Eye (tissue), 1 donor: ENCODE results near the gene CATSPERB.
A peak's percentile ranks its signal among the peaks of the same experiment; 100 is the strongest.
"Not testable (repeated sequence)": the region's sequence is repeated elsewhere in the genome, so short reads cannot be mapped to it uniquely, and the experiment has no call there.

Experiments used
- DNase-seq: peaks from one replicate; pipeline ENCODE4 v3.0.0-alpha.2; 2015

Gene CATSPERB

DNA sequence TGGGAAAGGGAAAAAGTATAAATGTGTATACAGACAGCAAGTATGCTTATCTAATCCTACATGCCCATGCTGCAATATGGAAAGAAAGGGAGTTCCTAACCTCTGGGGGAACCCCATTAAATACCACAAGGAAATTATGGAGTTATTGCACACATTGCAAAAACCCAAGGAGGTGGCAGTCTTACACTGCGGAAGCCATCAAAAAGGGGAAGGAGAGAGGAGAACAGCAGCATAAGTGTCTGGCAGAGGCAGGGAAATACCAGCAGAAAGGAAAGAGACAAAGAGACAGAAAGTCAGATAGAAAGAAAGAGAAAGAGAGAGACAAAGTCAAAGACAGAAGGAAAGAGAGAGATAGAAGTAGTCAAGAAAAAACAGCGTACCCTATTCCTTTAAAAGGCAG lies 64.8 kb downstream of the CATSPERB start:
- not testable (repeated sequence) for DNase-seq

DNA sequence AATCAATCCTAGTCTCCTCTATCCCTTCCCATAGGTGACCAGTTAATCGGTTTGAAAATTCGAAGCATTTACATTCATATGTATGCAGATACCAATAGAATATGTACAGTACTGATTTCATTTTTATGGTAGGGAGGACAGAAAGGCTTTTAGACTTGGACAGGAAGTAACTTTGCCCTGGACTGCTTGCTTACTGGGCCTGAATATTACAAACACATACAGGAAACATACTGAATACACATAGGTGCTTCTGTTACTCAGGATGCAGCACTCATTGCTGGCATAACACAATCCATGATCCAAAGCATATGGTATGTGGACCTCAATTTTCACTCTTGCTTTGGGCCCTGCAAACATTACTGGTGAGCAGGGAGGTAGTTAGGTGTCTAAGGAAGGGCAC lies 71.1 kb downstream of the CATSPERB start:
- DNase-seq, result no peak

DNA sequence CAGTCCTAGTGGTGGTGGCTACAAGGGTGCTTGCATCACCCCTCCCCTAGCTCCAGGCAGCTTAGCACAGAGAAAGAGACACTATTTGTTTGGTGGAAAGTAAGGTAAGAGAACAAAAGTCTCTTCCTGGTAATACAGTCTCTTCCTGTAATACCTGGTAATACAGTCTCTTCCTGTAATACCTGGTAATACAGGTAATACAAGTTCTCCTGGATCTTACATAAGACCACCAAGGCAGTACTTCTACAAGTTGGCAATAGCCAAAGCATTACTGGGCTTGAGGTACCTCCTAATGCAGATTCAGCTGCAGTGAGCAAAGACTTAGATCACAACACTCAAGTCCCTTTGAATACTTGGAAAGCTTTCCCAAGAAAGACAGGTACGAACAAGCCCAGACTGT lies 77.0 kb downstream of the CATSPERB start:
- no peak for DNase-seq

DNA sequence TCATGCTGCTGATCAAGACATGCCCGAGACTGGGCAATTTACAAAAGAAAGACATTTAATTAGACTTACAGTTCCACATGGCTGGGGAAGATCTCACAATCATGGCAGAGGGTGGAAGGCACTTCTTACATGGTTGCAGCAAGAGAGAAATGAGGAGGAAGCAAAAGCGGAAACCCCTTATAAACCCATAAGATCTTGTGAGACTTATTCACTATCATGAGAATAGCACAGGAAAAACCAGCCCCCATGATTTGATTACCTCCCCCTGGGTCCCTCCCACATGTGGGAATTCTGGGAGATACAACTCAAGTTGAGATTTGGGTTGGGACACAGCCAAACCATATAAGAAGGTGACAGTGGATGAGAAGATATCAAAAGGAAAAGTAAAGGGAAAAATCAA lies 78.4 kb downstream of the CATSPERB start:
- DNase-seq, result no peak

DNA sequence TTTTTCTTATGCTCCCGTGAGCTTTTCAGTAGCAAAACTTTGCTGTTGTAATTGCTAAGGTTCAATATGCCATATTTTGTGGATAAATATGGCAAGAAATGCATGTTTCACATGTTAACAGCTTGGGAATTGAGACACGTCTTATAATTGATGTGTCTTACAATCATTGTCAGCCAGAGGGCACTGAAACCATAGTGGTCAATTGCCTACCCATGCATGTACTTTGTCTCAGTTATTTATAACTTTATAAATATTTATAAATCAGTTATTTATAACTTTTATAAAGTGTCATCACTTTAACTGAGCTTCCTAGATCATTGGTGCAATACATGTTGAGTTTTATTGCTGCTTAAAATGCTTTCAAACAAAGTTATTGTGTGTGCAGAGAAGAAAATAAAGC lies 82.0 kb downstream of the CATSPERB start:
- peak; percentile 51 for DNase-seq

DNA sequence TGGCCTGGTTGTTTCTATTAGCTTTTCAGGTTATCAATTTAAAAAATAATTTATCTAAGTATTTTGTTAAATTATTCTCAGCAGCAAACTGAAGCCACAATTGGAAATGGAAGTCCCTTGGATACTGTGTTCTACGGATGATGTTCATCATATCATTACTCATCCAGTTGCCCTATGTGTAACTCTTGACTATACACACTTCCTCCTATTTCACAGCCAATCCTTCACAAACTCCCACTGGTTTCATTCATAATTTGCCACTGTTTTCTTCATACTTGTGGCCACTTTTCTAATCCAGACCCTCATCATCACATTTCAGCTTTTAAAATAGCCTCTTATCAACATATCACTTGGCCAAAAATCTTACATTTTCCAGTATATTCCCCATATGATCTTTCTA lies 84.0 kb downstream of the CATSPERB start:
- no peak for DNase-seq

DNA sequence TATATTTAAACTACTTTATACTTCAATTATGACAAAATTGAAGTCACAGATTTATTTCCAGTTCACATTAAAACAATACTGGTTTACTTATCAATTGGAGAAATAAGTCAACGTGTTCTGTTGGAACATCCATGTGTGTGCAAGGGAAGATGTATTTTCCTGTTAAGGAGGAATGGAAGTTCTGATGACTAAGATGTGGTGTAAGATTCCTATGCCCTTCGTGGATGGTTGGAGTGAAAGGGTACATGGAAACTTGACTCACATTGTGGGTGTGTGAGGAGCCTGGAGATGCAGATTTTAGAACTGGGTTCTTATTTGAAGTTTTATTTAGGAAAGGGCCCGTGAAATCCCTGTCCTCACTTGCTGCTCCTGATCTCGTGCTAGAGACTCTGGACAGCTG lies 95.3 kb downstream of the CATSPERB start:
- DNase-seq, result no peak

DNA sequence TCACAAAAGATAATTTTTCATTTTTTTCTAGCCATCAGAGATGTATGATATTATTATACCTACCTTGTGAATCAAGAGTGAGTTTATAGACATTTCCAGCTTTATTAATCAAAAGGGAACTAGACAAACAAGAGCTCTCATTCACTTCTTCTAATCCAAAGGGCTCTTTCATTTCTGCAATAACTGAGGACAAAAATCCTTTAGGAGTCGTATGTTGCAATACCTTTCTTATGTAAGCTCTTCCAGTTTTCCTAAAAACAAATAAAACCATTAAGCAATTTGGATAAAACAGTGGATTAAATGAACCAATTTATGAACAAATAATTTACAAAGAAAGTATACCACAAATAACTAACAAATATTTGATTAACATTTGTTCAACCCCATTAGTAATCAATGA lies 107.1 kb downstream of the CATSPERB start:
- no peak for DNase-seq

DNA sequence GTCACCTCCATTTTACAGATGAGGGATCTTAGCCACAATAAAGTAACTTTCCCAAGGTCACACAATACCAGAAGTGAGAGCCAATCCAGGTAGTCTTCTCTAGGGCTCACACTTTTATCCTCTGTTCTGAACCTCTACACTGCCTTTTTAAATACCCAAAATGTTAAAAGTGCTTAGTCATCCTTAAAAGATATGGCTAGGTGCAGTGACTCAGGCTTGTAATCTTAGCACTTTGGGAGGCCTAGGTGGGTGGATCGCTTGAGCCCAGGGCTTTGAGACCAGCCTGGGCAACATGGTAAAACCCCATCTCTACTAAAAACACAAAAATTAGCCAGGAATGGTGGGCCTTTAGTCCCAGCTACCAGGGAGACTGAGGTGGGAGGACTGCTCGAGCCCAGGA lies 117.7 kb downstream of the CATSPERB start:
- no peak for DNase-seq

DNA sequence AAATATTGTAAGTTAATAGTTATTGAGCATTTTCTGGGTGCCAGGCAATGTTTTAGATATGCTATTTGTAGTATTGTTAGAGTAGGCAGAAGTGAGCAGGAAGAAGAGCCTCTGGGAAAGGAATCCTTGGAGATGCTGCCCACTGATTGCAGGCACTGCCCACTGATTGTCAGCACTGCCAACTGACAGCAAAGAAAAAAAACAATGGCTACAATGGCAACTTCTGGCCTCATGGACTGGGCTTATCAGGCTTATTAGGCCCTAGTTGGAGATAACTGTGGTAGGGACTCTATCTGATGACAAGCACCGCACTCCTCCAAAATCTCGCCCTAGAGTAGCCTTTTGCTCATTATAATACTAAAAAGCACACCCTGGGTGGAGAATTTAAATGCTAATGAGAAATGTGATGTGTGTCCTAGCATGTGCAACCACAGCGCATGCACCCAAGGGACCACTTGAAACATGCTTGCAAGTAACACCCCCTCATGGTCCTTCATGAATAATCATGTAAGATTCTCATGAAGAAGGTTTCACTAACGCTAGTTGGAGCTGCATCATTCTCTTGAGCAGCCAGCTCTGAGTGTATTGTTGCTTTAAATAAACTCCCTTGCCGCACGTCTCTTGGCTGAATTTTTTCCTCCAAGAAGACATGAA lies 118.3 kb downstream of the CATSPERB start:
- no peak for DNase-seq

DNA sequence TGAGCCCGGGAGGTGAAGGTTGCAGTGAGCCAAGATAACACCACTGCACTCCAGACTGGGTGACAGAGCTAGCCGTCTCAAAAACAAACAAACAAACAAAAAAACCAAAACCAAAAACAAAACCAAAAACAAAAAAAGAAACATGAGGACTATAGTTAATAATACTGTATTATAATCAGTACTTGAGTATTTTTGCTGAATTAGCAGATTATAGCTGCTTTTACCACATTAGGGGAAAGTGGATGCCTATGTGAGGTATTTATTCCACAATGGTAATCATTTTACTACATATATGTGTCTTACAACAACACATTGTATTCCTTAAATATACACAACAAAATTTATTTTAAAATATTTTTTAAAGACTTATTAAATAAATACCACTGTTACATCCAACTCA lies 120.4 kb downstream of the CATSPERB start:
- DNase-seq, result no peak

DNA sequence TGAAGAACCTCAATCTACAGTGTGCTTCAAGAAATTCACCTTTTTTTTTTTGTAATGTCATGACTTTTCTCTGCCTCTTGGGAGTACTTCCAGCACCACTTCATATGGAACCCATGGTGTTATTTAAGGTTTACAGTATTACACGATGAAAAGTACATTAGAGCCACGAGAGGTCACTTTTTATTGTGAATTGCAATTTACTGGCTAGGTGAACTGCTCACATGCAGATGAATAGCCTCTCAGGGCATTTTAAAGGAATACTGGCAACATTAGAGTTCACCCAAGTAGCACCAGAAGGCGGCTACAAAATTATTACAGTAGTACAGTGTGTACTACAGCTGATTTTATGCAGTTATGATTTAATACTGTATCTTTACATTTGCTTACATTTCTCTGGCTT lies 122.7 kb downstream of the CATSPERB start:
- DNase-seq, result no peak

DNA sequence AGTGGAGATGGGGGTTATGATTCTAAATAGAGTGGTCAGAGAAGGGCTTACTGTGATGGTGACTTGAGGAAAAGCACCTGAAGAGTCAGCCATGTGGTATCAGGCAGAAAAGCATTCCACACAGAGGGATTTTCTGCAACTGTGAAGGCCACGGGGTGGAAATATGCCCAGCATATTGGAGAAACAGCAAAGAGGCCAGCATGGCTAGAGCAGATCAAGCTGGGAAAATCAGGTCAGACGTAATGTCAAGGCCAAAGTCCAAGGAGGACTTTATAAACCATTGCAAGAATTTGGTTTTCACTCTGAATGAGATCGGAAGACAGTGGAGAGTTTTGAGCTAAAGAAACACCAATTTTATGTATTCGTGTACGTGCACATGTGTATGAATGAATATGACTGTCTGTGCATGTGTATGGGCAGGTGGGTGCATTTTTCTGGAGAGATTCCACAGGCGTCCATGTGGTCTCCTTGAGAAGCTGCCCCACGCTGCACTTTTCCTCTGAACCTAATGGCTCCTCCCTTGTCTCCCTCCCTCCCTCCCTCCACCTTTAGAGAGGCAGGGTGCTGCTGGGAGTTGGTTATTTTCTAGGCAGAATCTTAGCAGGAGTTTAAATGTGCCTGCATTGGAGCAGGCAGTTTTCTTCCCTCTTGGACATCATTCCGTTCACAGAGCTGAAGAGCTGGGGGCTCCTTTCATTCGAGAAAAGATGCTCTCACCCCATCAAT lies 124.4 kb downstream of the CATSPERB start:
- no peak for DNase-seq

DNA sequence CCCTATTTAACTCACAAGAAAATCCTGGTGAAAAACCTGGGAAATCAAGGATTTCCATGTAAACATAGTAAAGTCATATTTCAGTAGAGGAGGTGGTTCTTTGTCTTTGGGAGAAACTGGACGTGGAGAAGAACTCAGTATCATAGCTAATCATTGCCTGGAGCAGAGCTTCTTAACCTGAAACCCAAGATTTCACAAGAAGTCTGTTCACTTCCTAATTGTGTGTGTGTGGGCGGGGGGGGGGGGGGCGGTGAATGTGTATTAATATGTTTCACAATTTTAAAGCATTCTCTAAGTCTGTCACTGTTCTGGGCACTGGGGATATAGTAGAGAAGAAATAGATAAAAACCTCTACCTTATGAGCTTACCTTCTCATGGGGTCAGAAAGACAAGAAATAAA lies 125.0 kb downstream of the CATSPERB start:
- no peak for DNase-seq

DNA sequence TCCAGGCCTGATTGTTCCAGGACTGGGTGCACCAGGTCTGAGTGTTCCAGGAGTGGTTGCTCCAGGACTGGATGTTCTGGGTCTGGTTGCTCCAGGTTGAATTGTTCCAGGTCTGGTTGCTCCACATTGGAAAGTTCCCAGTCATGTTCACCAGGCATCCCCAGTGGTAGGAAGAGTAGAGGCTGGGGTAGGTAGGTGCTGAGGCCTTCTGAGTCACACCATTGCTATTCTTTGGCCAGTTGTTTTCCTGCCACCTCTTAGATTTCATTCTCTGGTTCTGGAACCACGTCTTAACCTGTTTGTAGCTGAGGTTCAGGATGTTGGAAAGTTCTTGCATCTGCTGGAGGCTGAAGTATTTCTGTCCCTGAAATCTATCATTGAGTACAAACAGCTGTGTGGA lies 127.3 kb downstream of the CATSPERB start:
- DNase-seq, result not testable (repeated sequence)

DNA sequence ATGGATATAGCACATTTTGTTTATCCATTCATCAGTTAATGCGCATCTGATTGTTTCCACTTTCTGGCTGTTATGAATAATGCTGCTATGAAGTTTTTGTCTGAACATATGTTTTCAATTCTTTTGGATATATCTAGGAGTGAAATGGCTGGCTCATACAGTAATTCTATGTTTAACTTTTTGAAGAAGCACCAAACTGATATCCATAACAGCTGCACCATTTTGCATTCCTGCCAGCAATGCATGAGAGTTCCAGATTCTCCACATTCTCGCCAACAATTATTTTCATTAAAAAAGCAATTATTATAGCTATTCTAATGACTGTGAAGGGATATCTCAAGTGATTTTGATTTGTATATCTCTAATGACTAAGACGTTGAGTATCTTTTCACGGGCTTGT lies 131.9 kb downstream of the CATSPERB start:
- DNase-seq, result peak; percentile 41

DNA sequence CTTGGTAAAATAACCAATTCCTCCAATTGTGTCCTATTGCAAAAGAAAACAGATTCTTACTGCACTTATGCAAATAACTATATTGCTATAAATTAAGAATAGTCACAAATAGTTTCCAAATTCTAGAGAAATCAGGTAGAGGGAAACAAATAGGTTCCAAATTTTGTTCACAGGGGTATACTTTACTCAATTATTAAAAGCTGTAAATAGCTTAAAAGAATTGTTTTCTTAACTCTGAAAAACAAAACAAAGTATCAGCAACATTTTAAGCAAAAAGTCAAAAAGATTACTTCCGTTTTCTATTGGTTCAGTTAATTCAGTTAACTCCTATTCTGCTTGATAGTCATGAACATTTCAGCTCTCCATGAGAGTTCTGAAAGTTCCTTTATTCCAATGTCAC lies 136.2 kb downstream of the CATSPERB start:
- no peak for DNase-seq

DNA sequence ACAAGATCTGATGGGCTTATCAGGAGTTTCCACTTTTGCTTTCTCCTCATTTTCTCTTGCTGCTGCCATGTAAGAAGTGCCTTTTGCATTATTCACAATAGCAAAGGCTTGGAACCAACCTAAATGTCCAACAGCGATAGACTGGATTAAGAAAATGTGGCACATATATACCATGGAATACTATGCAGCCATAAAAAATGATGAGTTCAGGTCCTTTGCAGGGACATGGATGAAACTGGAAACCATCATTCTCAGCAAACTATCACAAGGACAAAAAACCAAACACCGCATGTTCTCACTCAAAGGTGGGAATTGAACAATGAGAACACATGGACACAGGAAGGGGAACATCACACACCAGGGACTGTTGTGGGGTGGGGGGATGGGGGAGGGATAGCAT lies 137.9 kb downstream of the CATSPERB start:
- DNase-seq, result not testable (repeated sequence)

DNA sequence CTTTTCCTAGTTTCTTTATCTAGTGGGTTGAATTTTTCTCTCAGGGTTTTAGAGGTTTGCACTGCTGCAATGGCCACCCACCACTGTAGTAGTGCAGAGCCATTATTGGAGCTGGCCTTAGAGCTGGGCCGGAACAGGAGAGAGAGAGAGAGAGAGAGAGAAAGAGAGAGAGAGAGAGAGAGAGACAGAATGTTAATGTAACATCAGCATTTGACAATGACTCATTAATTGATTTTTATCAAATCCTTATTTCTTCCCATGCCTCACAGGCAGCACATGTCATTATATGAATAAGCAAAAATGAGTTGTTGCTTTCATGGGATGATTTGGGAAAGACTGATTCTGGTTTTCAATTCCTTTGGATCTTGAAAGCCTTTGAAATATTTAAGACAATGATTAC lies 145.5 kb downstream of the CATSPERB start:
- DNase-seq, result no peak

DNA sequence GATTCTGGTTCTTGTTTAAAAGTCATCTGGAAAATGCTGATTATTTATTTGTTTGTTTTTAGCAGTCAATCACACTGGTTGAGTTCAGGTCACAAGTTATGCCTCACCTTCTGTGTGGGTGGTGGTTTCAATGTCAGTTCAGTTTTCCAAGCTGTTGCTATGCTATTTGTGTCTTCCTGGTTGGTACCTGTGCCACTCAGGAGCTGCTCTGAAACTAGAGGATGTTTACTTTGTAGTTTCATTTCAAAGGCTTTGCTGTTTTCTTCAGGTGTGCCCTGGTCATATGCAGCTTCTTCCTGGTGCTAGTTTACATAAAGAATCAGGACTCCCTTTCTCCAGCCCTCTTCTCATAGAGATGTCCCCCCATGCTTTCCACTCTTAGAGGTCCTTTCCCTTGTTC lies 146.0 kb downstream of the CATSPERB start:
- DNase-seq, result no peak

DNA sequence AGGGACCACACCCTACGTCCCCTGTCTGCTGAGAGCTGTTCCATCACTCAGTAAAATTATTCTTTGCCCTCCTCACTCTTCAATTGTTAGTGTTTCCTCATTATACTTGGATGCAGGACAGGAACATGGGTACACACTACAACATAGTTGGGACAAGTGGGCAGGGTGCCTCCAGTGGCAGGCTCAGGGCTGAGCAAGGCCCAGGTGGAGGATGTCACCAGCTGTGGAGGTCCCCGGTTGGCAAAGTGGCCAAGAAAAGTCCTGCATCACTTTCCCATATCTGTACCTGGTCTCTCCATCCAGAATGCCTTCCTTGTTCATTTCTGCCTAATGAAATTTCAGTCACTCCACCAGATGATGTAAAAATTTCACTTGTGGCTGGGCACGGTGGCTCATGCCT lies 149.1 kb downstream of the CATSPERB start:
- DNase-seq, result no peak

DNA sequence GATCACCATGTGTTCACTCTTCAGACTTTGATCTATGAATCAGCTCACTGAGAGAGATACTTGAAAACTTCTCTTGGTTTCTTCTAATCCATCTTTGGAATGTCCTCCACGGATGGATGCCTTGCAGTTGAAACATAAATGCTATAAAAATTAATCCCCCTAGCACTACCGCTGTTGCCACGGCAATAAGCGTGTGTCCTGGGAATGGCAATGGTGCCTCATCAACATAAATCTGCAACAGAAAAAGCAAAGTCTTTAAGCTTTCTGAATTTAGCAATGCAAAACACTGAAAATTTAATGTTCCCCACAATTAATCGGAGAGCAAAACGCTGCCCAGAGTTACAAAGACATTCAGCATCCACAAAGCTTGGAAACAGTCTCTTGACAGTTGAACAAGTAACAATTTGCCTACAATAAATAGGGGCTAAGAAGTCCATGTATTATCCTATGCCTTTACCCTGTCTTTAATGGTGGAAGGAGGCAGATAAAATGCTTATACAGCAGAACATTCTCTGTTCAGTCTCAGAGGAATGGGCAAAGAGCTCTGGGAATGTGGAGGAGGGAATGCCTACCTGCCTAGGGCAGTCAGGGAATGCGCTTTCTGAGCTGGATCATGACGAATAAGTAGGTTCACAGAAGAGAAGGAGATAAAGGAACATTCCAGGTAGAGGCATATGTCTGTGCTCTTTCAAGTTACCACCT lies 150.9 kb downstream of the CATSPERB start:
- DNase-seq, result no peak

DNA sequence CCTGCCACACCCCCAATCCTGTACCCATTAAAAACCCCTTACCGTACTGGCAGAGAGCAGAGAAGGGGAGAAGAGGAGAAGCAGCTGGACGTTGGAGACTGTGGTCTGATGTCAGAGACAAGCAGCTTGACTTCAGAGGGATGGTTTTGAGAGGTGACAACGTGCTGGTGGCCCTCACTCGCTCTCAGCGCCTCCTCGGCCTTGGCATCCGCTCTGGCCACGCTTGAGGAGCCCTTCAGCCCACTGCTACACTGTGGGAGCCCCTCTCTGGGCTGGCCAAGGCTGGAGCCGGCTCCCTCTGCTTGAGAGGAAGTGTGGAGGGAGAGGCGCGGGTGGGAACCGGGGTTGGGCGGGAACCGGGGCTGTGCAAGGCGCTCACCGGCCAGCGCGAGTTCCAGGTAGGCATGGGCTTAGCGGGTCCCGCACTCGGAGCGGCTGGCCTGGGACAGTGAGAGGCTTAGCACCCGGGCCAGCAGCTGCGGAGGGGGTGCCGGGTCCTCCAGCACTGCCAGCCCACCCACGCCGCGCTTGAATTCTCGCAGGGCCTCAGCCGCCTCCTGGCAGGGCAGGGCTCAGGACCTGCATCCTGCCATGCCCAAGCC lies 154.2 kb downstream of the CATSPERB start:
- DNase-seq, result no peak
